HG03378 (cell line): ENCODE results near the gene RTL5.
"Not testable (repeated sequence)": the region's sequence is repeated elsewhere in the genome, so short reads cannot be mapped to it uniquely, and the experiment has no call there.

ENCODE experiments used
- ATAC-seq: cut with Tn5 transposase; IDR thresholded peaks from one replicate; pipeline ENCODE4 v1.9.1; 2021; ENCODE audit warnings: mild to moderate bottlenecking, moderate library complexity; ENCODE audit not compliant: unreplicated experiment

Gene RTL5

DNA sequence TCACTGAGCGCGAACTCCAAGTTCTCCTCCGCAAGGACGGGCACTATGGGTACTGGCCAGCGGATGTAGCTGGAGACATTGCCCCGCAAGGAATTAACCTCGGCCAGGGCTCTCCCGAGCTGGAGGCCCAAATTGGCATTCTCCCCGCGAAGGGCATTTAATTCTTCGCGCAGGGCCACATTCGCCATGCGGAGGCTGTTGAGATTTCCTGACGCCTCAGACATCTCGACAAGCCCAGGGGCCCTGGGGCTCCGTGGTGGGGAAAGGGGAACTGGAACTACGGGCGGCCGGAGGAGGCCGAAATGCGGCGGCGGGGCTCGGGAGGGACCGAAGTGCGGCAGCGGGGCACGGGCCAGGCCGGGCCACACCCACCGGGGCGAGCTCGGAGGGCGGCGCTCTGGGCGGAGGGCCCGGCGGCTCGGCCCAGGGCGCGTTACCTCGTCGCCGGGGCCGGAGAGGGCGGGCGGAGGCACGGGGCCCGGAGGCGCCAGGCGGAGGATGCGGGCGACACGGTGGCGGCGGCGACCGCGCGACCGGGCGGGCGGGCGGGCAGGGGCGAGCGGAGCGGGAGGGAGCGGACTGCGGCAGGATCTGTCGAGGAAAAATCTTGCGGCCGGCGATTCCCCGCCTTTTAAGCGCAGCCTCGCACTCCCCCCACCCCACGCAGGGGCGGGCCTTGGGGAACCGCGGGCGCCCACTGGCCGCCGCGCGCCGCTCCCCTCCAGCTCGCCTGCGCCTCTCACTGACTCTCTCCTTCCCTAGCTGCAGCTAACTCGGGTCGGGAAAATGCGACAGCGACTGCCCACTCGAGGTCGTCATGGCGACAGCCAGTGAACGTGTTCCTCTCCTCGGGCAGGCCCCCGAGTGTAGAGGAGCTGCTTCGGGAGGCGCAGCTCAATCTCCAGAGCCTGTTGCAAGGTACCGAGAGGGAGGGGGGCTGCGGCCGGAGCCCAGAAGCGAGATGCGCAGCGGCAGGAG, at the start of gene RTL5:
RTL5 (minus strand) TSS at position 599 of the 978 bp plus-strand sequence.
- ATAC-seq, result peak; percentile 47

GRCh38 chrX:72180539-72180938, 48.8 kb upstream of the RTL5 start:
- no peak for ATAC-seq

- no peak for ATAC-seq
Observed at GRCh38 chrX:72176981-72177380, 45.3 kb upstream of the RTL5 start.

DNA sequence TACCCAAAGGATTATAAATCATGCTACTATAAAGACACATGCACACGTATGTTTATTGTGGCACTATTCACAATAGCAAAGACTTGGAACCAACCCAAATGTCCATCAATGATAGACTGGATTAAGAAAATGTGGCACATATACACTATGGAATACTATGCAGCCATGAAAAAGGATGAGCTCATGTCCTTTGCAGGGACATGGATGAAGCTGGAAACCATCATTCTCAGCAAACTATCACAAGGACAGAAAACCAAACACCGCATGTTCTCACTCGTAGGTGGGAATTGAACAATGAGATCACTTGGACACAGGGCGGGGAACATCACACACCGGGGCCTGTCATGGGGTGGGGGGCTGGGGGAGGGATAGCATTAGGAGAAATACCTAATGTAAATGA, 44.6 kb upstream of the RTL5 start:
- ATAC-seq, result not testable (repeated sequence)

GRCh38 chrX:72169008-72169728, 37.5 kb upstream of the RTL5 start:
- ATAC-seq, result no peak

GRCh38 chrX:72165551-72165950, 33.8 kb upstream of the RTL5 start:
- ATAC-seq, result no peak

DNA sequence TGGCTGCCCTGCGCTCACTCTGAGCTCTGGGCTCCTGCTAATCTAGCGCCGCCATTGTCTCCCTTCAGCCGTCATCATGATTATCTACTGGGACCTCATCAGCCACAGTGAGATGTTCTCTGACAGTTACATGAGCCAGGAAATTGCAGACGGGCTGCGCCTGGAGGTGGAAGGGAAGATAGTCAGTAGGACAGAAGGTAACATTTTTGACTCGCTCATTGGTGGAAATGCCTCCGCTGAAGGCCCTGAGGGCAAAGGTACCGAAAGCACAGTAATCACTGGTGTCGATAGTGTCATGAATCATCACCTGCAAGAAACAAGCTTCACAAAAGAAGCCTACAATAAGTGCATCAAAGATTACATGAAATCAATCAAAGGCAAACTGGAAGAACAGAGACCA, 28.1 kb upstream of the RTL5 start:
- no peak for ATAC-seq

DNA sequence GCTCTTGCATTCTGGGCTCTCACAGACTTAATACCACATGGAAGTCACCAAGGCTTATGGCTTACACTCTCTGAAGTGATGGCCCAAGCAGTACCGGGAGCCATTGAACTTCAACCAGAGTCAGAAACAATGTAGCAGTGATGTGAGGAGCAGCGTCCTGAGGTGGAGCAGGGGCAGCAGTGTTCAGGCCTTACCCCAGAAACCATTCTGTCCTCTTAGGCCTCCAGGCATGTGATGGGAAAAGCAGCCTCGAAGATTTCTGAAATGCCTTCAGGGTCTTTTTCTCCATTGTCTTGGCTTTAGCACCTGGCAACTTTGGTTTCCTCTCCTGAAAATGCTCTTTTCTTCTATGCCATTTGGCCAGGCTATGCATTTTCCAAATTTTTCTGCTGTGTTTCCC, 27.1 kb upstream of the RTL5 start:
- ATAC-seq, result no peak

DNA sequence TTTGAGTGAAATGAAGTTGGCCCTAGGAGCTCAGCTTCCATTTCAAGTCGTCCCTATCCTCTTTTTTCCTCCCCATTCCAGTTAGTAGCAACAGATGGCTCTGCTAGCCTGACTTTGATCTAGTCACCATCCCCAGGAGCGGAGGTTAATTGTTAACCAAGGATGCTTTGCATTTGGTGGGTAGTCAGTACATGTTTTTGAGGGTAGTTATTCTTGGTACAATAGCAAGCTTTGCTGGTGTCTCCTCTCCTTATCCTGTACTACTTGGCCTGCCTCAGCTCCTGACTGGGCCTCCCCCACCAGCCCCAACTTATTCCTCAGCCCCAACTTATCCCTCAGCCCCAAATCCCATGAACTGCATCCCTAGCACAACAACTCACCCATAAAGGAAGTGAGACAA, 14.8 kb upstream of the RTL5 start:
- peak; percentile 45 for ATAC-seq

DNA sequence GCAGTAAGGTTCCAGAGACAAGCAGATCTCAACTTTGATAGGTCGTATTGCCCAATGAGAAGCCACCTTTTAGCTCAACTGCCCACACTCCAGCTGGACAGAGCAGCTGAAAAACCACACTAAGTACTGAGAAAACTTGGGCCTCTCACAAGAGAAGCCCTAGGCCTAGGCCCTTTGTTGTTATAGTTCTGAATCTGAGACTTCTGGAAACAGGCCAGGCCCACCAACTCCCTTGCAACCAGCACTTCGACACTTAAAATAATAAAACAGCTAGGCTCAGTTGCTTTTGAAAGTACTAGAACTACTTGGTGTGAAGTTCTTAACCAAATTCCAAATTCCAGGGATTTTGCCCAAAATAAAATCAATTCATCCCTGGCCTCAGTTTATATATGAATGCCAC, 13.5 kb upstream of the RTL5 start:
- ATAC-seq, result no peak

- no peak for ATAC-seq
Observed at GRCh38 chrX:72143609-72143907, 11.8 kb upstream of the RTL5 start.

DNA sequence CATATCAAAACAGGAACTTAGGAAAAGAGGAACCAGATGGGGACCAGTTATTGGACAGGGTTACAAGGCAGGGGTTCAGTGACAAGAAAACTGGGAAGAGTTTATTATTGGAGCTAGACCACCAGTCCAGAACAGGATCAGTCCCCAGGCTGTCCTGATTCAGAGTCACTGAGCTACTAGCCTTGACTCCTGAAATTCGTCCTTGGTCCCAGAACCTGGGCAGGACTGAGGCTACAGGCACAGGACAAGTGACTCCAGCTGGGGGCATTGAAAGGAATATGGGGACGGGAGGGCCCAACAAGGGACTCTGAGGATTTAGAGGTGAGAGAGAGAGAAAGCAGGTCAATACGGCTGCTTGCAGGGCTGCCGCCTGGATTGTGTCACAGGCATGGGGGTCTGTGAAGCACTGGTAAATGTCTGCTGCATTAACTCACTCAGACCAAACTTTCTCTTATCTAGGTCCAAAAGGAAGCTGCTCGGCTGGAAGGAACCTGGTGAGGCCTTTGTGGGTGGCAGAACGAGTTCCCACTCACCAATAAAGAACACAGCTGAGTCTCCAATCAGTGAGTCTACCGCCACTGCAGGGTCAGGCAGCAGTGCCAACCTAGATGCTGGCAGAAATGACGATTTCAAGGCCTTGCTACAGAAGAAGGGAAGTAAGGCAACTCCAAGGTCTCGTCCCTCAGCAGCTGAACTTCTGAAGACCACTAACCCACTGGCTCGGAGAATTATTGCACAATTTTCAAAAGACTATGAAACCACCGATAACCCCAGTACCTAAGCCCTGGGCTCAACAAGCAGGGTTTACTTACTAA, 11.3 kb upstream of the RTL5 start:
- ATAC-seq, result no peak

DNA sequence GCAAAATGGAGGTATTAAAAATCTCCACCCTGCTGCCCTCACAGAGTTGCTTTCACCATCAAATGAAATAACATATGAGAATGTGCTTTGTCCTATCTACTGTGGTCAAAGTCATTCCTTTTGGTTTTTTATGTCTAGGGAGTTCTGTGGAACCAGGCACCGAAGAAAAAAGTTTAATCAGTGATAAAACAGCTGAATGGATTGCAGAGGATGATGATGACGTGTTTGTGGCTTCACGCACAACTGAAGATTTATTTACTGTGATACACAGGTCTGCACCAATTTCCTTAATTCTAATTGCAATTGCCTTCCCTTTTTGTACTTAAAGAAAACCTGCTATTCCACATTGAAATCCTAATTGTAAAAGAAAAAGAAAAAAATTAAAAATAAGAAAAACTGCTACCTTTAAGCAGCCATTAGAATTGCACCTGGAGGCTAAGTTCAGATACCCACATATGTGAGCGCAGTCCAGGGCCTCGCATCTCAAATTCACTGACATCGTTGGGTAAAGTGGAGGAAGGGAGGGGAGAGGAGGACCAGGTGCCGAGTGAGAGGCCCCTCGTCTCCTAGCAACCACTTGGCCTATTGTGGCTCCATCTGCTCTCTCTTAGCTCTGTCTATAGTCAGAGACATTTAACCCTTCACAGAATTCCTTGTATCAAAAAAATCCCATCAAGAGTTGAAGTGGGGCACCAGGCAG, 10.5 kb upstream of the RTL5 start:
- no peak for ATAC-seq

DNA sequence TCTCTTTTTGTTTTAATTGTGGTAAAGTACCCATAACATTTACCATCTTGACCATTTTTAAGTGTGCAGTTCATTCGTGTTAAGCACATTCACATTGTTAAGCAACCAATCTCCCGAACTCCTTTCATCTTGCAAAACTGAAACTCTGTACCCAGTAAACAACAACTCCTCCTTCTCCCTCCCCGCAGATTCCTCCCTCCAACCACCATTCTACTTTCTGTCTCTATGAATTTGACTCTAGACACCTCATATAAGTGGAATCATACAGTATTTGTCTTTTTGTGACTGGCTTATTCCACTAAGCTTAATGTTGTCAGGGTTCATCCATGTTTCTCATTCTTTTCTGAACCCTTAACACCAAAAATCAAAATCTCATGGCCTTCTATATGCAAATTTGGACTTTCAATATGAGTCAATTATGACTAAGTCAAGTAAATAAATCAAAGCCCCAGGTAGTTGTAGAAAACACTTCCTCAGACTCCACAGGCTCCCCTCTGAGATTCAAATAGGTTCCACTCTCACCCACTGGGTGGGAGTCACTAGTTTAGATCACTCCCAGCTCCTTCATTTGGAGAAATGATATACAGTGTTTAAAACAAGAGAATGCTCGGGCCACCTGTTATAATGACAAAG, 9.8 kb upstream of the RTL5 start:
- ATAC-seq, result peak; percentile 47

DNA sequence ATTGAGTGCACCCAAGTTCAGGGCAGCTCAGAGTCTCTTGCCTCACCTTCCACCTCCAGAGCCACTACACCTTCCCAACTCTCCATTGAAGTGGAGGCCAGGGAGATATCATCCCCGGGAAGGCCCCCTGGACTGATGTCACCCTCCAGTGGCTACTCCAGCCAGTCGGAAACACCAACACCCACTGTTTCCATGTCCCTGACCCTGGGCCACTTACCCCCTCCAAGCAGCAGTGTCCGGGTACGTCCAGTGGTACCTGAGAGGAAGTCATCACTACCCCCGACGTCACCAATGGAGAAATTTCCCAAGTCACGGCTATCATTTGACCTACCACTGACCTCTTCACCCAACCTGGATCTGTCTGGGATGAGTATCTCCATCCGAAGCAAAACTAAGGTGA, 7.8 kb upstream of the RTL5 start:
- no peak for ATAC-seq

- no peak for ATAC-seq
Observed at GRCh38 chrX:72137846-72138495, 6.3 kb upstream of the RTL5 start.

- no peak for ATAC-seq
Observed at GRCh38 chrX:72133851-72134546, 2.3 kb upstream of the RTL5 start.

DNA sequence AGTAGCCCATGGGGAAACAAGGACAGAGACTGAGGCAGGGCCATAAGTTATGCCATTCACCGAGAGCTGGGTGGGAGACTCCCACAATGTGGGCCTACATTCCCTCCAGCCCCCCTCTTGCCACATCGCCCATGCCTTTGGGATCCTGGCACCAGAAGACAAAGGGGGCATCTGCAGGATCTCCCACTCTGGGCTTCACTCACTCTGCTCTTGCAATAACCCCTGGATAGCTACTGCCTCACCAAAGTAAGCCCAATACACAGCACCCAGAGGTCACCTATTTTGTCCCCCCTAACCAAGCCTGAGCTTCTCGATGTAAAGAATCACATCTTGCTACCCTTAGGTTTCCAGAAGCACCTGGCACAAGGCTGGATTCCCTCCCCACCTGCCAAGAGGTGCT, 741 bp upstream of the RTL5 start:
- no peak for ATAC-seq

GRCh38 chrX:72130762-72131250, 909 bp downstream of the RTL5 start:
- ATAC-seq, result no peak
